Endodermal cell (in vitro differentiated cells): ENCODE data around the gene RASSF8. TPM values are rescaled to one million over a fixed set of nuclear protein-coding genes. Genes with fewer than 3 reads are reported as not detected.

Experiments
- DNase-seq: peaks from one replicate; pipeline ENCODE4 v3.0.0-alpha.2; 2017
- H3K27ac ChIP-seq: 2 replicates; pipeline ENCODE4 v1.5.1; 2013; ENCODE audit warnings: mild to moderate bottlenecking, low read depth, low read length, moderate library complexity
- H3K27me3 ChIP-seq: 2 replicates; pipeline ENCODE4 v1.6.1; 2013; ENCODE audit warnings: mild to moderate bottlenecking, low read length, moderate library complexity; ENCODE audit not compliant: insufficient read depth, control insufficient read depth, poor library complexity, severe bottlenecking
- H3K36me3 ChIP-seq: 2 replicates; pipeline ENCODE4 v1.7.0; 2013; ENCODE audit warnings: mild to moderate bottlenecking, low read length, moderate library complexity; ENCODE audit not compliant: control insufficient read depth, insufficient read depth
- H3K4me1 ChIP-seq: one replicate; pipeline ENCODE4 v1.7.0; 2013; ENCODE audit warnings: low read length; ENCODE audit not compliant: control insufficient read depth, insufficient read depth
- H3K4me3 ChIP-seq: 2 replicates; pipeline ENCODE4 v1.5.1; 2013; ENCODE audit warnings: mild to moderate bottlenecking, low read length, moderate library complexity
- H3K9ac ChIP-seq: 2 replicates; pipeline ENCODE4 v1.6.1; 2013; ENCODE audit warnings: mild to moderate bottlenecking, low read length, moderate library complexity; ENCODE audit not compliant: poor library complexity, severe bottlenecking; ENCODE audit errors: extremely low read depth
- H3K9me3 ChIP-seq: 2 replicates; pipeline ENCODE4 v1.6.1; 2013; ENCODE audit warnings: mild to moderate bottlenecking, low read length, moderate library complexity; ENCODE audit not compliant: control insufficient read depth
- H3K27ac Mint-ChIP-seq: 2 replicates; pipeline ENCODE4 v1.8.0; 2020; ENCODE audit warnings: mixed read lengths
- H3K27me3 Mint-ChIP-seq: 2 replicates; pipeline ENCODE4 v1.8.0; 2021; ENCODE audit warnings: mild to moderate bottlenecking, mixed read lengths; ENCODE audit not compliant: insufficient read depth
- H3K36me3 Mint-ChIP-seq: 2 replicates; pipeline ENCODE4 v1.8.0; 2020; ENCODE audit warnings: low read depth, mixed read lengths
- H3K4me1 Mint-ChIP-seq: 2 replicates; pipeline ENCODE4 v1.8.0; 2020; ENCODE audit warnings: mixed read lengths
- H3K4me3 Mint-ChIP-seq: 2 replicates; pipeline ENCODE4 v1.8.0; 2020; ENCODE audit warnings: mild to moderate bottlenecking, moderate library complexity, mixed read lengths
- H3K9me3 Mint-ChIP-seq: 2 replicates; pipeline ENCODE4 v1.8.0; 2020; ENCODE audit warnings: mild to moderate bottlenecking, mixed read lengths
- CTCF ChIP-seq: fragments of 200-600 bp; sonication (generic); conservative IDR thresholded peaks from 2 replicates; pipeline ENCODE4 v1.5.0; 2021; ENCODE audit warnings: antibody characterized with exemption, mild to moderate bottlenecking
- WGBS, 2 experiments: methylation state at CpG; one replicate each; pipeline versions ENCODE4 v1.1.5 to v1.1.7; 2013; ENCODE audit warnings: missing lambda C conversion rate in 2 of 2, mixed read lengths in 1 of 2; ENCODE audit not compliant: insufficient coverage in 1 of 2, insufficient read length in 1 of 2; 5-methylcytosine and 5-hydroxymethylcytosine counted together
- total RNA-seq, 2 donors: library from RNA; stranded (reverse); fragmentation: NEBNext Ultra II Directional in 1 of 2; extraction: Animal tissue kit (Norgen Biotek cat#: 25700) in 1 of 2; gene quantifications; 2 replicates in 1 of 2; 3 replicates in 1 of 2; pipeline ENCODE4 v1.2.1, GENCODE V29; 2021

The RASSF8 gene
- total RNA-seq, 2 donors from 2014 or later: 87.0 to 183 TPM

- TF ChIP-seq CTCF: no peak
- H3K27me3 Mint-ChIP-seq: no peaks in the 10 kb centered on the region
- H3K27ac Mint-ChIP-seq: no peak overlapping the region
Measured at GRCh38 chr12:25975179-25975578, 16.7 kb downstream of the RASSF8 start.

GRCh38 chr12:25975682-25976081 is 17.2 kb downstream of the RASSF8 start:
- TF ChIP-seq CTCF: no peak
- WGBS, 2 experiments: 89 to 92% methylated on average over 2 of the region's 2 CpGs
- no peak overlapping the region for H3K27ac ChIP-seq
- Mint-ChIP-seq H3K4me1 (peaks cover 81% of the 10 kb centered on the region), H3K9me3 (no peaks in the 10 kb centered on the region), H3K27me3 (no peaks in the 10 kb centered on the region), H3K4me3 (no peak overlapping the region), H3K27ac (no peak overlapping the region), H3K36me3 (peaks cover 3% of the 10 kb centered on the region)
- no peak overlapping the region for H3K9ac ChIP-seq
- H3K27me3 ChIP-seq: no peaks in the 10 kb centered on the region
- H3K36me3 ChIP-seq: peaks cover 19% of the 10 kb centered on the region
- no peaks in the 10 kb centered on the region for H3K9me3 ChIP-seq
- H3K4me3 ChIP-seq: no peak overlapping the region
- DNase-seq: no peak
- H3K4me1 ChIP-seq: peaks cover 29% of the 10 kb centered on the region

More at GRCh38 chr12:25975179-25975578, 16.7 kb downstream of the RASSF8 start:
- Mint-ChIP-seq H3K36me3 (peaks cover 3% of the 10 kb centered on the region), H3K9me3 (no peaks in the 10 kb centered on the region), H3K4me3 (no peak overlapping the region), H3K4me1 (peaks cover 81% of the 10 kb centered on the region)
- DNase-seq: no peak
- Histone ChIP-seq H3K9me3 (no peaks in the 10 kb centered on the region), H3K4me1 (peaks cover 31% of the 10 kb centered on the region), H3K9ac (no peak overlapping the region), H3K4me3 (peak overlapping the region; percentile 6), H3K27me3 (no peaks in the 10 kb centered on the region), H3K36me3 (peaks cover 24% of the 10 kb centered on the region), H3K27ac (no peak overlapping the region)
- 89 to 100% methylated on average over 1 to 3 of the region's 3 CpGs for WGBS, 2 experiments

GRCh38 chr12:25976289-25976688 is 17.8 kb downstream of the RASSF8 start:
- Mint-ChIP-seq H3K9me3 (no peaks in the 10 kb centered on the region), H3K27me3 (no peaks in the 10 kb centered on the region), H3K4me3 (no peak overlapping the region), H3K27ac (no peak overlapping the region), H3K4me1 (peaks cover 82% of the 10 kb centered on the region), H3K36me3 (peaks cover 3% of the 10 kb centered on the region)
- no peak for TF ChIP-seq CTCF
- WGBS, 2 experiments: 89 to 93% methylated on average over 4 of the region's 4 CpGs
- Histone ChIP-seq H3K4me3 (no peak overlapping the region), H3K27ac (no peak overlapping the region), H3K27me3 (no peaks in the 10 kb centered on the region), H3K9ac (no peak overlapping the region), H3K9me3 (no peaks in the 10 kb centered on the region), H3K4me1 (peaks cover 27% of the 10 kb centered on the region), H3K36me3 (peaks cover 14% of the 10 kb centered on the region)
- no peak for DNase-seq
